Stimulated activated CD8-positive, alpha-beta memory T cell treated with anti-CD3 and anti-CD28 coated beads, Interleukin-2, amount 100 ng/mL, for 48 hours (primary cell): Measurements from ENCODE around the gene ABL2.
"Not testable (repeated sequence)": the region's sequence is repeated elsewhere in the genome, so short reads cannot be mapped to it uniquely, and the experiment has no call there.

Experiments
- DNase-seq, 2 donors: peaks; one replicate each; pipeline ENCODE4 v3.0.0-alpha.2; 2020; ENCODE audit warnings: low read depth in 2 of 2

Gene ABL2

GRCh38 chr1:179217943-179218507, 11.5 kb downstream of the ABL2 start:
- no peak for DNase-seq

GRCh38 chr1:179213317-179213716, 16.2 kb downstream of the ABL2 start:
- not testable (repeated sequence) for DNase-seq

- DNase-seq = no peak
Measured at GRCh38 chr1:179208681-179209477, 20.6 kb downstream of the ABL2 start.

GRCh38 chr1:179206812-179207211, 22.7 kb downstream of the ABL2 start:
- DNase-seq = no peak

GRCh38 chr1:179205284-179205683, 24.2 kb downstream of the ABL2 start:
- DNase-seq = no peak

GRCh38 chr1:179202161-179202560, 27.3 kb downstream of the ABL2 start:
- DNase-seq = no peak

- DNase-seq = no peak
Measured at GRCh38 chr1:179200586-179200985, 28.9 kb downstream of the ABL2 start.

GRCh38 chr1:179197690-179198297, 31.7 kb downstream of the ABL2 start:
- DNase-seq = no peak

GRCh38 chr1:179195857-179196256, 33.6 kb downstream of the ABL2 start:
- DNase-seq = not testable (repeated sequence)

- no peak for DNase-seq
Measured at GRCh38 chr1:179195376-179195775, 34.1 kb downstream of the ABL2 start.

GRCh38 chr1:179194068-179194537, 35.4 kb downstream of the ABL2 start:
- no peak for DNase-seq

- DNase-seq = no peak
Measured at GRCh38 chr1:179190861-179191260, 38.6 kb downstream of the ABL2 start.

GRCh38 chr1:179187735-179188471, 41.6 kb downstream of the ABL2 start:
- no peak for DNase-seq

- DNase-seq = no peak
Measured at GRCh38 chr1:179187043-179187442, 42.4 kb downstream of the ABL2 start.

- no peak for DNase-seq
Measured at GRCh38 chr1:179184403-179184802, 45.1 kb downstream of the ABL2 start.

GRCh38 chr1:179183857-179184256, 45.6 kb downstream of the ABL2 start:
- DNase-seq = no peak

- DNase-seq = no peak
Measured at GRCh38 chr1:179178950-179179349, 50.5 kb downstream of the ABL2 start.

- DNase-seq = no peak
Measured at GRCh38 chr1:179178183-179178582, 51.3 kb downstream of the ABL2 start.

GRCh38 chr1:179177615-179178014, 51.9 kb downstream of the ABL2 start:
- DNase-seq = no peak

GRCh38 chr1:179177182-179177581, 52.3 kb downstream of the ABL2 start:
- DNase-seq = no peak

- DNase-seq = no peak
Measured at GRCh38 chr1:179175011-179175841, 54.3 kb downstream of the ABL2 start.

GRCh38 chr1:179170468-179170770, 59.1 kb downstream of the ABL2 start:
- DNase-seq = not testable (repeated sequence)
